Measurements from ENCODE around the gene EPS15.
A peak's percentile ranks its signal among the peaks of the same experiment; 100 is the strongest.
"Not testable (repeated sequence)": the region's sequence is repeated elsewhere in the genome, so short reads cannot be mapped to it uniquely, and the experiment has no call there.

EPS15 gene

DNA sequence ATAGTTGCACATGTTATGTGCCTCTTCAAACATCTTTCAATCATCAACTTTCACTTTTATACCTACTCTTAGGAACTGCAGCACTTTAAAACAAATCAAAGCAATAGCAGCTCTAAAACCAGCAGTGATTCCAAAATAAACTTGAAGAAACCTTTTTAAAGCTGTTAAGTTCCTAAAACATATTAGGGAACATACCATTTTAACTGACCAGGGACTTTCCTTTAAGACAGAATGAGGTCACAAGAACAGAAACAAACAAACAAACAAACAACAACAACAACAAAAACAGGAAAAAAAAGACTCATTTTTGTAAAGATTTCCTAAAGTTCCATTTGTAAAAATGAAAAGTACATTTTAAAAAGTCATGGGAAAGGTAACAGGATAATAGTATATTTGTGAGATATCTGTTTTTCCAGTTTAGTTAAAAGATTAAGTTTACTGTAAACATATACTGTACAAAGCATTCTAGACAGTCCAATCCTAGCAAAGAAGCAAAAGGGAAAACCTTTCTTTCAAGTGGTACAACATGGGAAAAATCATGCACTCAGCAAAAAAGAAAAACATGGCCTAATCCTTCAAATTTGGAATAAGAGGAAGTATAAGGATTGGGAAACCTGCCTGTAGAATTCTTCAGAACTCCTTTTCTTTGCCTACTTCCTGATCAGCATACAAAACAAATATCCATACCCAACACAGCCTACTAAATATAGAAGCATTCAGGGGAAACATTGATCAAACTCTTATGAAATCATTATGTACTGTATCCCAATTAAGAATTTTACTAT, 45.5 kb downstream of the EPS15 start:
- peak overlapping the region; percentile 14; the same call in 1 of the 2 replicates for H3K27ac ChIP-seq
- TF ChIP-seq, protein P1, sequence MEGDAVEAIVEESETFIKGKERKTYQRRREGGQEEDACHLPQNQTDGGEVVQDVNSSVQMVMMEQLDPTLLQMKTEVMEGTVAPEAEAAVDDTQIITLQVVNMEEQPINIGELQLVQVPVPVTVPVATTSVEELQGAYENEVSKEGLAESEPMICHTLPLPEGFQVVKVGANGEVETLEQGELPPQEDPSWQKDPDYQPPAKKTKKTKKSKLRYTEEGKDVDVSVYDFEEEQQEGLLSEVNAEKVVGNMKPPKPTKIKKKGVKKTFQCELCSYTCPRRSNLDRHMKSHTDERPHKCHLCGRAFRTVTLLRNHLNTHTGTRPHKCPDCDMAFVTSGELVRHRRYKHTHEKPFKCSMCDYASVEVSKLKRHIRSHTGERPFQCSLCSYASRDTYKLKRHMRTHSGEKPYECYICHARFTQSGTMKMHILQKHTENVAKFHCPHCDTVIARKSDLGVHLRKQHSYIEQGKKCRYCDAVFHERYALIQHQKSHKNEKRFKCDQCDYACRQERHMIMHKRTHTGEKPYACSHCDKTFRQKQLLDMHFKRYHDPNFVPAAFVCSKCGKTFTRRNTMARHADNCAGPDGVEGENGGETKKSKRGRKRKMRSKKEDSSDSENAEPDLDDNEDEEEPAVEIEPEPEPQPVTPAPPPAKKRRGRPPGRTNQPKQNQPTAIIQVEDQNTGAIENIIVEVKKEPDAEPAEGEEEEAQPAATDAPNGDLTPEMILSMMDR (conservative IDR thresholded peaks at IDR 0.05) = no peak

DNA sequence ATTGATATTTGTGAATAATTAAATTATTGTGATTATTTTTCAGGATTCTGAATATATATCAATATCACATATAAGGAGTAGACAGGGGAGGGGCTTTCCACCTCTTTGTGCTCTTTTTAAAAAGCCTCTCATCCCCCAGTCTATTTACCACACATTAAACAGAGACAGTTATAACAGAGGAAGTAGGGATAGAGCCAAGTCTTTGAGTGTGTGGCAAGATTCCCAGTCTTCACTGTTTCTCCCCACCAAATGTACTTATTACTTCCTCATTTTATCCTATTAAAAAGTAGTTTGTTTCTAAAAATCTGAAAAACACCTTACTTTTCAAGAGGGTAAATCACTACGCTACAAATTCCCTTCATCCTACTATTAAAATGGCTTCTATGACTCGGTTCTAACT, 46.7 kb downstream of the EPS15 start:
- TF ChIP-seq, protein P1 (conservative IDR thresholded peaks at IDR 0.05) = no peak
- H3K27ac ChIP-seq = peak overlapping the region; percentile 14; the same call in 1 of the 2 replicates

DNA sequence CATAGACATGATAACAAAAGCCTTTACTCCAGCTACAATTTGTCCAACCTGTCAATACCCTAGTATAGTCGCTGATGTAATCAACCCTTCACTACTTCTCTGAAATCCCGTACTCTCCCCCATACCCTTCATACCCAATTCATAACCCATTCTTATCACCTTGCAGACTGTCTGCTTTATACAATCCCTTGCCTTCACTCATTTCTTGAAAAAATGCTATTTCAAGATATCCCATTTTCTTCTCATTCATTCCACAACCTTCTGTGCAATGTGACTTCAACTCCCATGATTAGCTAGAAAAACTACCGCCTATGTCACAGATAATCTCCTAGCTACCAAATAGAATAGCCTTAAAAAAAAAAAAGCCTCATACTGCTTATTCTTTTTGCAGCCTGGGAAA, 49.5 kb downstream of the EPS15 start:
- TF ChIP-seq, protein P1 (conservative IDR thresholded peaks at IDR 0.05) = no peak
- no peak overlapping the region for H3K27ac ChIP-seq

- no peak overlapping the region for H3K27ac ChIP-seq
- TF ChIP-seq, protein P1 (conservative IDR thresholded peaks at IDR 0.05) = no peak
Measured at GRCh38 chr1:51464828-51465227, 54.2 kb downstream of the EPS15 start.

GRCh38 chr1:51463561-51463960, 55.5 kb downstream of the EPS15 start:
- no peak overlapping the region; the same call in 1 of the 2 replicates for H3K27ac ChIP-seq
- TF ChIP-seq, protein P1 (conservative IDR thresholded peaks at IDR 0.05) = no peak

DNA sequence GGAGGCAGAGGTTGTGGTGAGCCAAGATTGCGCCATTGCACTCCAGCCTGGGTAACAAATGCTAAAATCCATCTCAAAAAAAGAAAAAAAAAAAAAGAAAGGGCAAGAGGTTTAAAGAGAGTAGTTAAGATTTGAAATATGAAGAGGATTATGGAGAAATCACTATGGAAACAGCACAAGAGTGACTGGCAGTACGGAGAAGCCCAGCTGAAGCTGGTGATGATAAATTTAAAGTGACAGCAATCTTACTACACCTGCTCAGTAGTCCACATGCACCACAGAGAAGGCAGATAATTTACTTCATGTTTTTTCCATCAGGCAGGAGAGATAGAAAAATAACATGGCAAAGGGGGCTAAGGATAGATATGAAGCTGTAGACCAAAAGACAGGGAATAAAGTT, 56.8 kb downstream of the EPS15 start:
- not testable (repeated sequence) for H3K27ac ChIP-seq

- H3K27ac ChIP-seq = no peak overlapping the region
- TF ChIP-seq, protein P1 (conservative IDR thresholded peaks at IDR 0.05) = no peak
Measured at GRCh38 chr1:51454554-51454953, 64.5 kb downstream of the EPS15 start.

DNA sequence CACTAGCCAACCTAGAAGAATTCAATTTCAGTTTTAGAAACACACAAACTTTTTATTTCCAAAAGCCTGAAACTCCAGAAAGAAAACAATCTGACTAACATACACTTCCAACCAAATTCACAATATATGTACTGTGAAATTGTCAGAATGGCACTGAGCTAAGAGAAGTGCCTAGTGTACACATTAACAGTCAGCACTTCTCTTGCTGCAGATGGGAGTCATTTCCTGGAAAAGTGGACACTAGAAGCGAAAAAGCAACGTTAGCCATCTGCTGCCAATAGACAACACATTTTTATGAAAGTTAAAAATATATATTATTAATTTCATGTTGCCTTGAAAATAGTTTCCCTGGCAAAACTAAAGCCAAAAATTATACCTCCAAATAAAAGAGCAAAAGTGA, 66.1 kb downstream of the EPS15 start:
- TF ChIP-seq, protein P1 (conservative IDR thresholded peaks at IDR 0.05) = no peak
- no peak overlapping the region for H3K27ac ChIP-seq

- not testable (repeated sequence) for H3K27ac ChIP-seq
Measured at GRCh38 chr1:51448844-51449454, 70.1 kb downstream of the EPS15 start.
